Lower leg skin (tissue), 3 donors: ENCODE results near the gene SPARCL1.

Experiments used
- POLR2A ChIP-seq, 2 donors: fragments of 450-650 bp; IDR thresholded peaks; one replicate each; pipeline ENCODE4 v1.6.1; 2016 to 2017; ENCODE audit warnings: antibody characterized with exemption in 2 of 2, mild to moderate bottlenecking in 1 of 2, moderate library complexity in 1 of 2
- TF ChIP-seq, protein P1 (sequence below), 3 donors: fragments of 450-650 bp; IDR thresholded peaks; one replicate each; pipeline ENCODE4 v1.5.1; 2016; ENCODE audit warnings: antibody characterized with exemption in 3 of 3, mild to moderate bottlenecking in 3 of 3, moderate library complexity in 2 of 3

DNA sequence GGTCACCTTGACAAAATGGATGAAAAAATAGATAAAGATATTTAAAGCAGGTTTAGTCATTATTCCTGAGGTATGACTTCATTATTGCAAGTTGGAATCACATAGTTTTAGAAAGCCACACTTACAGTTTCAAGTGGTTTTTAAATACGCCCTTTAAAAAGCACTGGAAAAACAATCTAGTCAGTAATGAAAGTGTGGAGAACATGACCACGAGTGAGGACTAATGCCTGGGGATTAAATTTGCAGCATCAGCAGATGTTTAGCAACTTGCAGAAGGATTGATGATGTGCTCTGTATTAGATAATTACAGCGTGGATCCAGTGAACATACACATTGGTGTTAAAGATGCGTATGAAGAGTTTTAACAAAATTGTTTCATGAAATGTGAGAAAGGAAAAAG is 5.9 kb downstream of the SPARCL1 start:
- no peak for TF ChIP-seq POLR2A (IDR thresholded peaks at IDR 0.05)
- TF ChIP-seq, protein P1, sequence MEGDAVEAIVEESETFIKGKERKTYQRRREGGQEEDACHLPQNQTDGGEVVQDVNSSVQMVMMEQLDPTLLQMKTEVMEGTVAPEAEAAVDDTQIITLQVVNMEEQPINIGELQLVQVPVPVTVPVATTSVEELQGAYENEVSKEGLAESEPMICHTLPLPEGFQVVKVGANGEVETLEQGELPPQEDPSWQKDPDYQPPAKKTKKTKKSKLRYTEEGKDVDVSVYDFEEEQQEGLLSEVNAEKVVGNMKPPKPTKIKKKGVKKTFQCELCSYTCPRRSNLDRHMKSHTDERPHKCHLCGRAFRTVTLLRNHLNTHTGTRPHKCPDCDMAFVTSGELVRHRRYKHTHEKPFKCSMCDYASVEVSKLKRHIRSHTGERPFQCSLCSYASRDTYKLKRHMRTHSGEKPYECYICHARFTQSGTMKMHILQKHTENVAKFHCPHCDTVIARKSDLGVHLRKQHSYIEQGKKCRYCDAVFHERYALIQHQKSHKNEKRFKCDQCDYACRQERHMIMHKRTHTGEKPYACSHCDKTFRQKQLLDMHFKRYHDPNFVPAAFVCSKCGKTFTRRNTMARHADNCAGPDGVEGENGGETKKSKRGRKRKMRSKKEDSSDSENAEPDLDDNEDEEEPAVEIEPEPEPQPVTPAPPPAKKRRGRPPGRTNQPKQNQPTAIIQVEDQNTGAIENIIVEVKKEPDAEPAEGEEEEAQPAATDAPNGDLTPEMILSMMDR (IDR thresholded peaks at IDR 0.05), result no peak
